Mucosa of stomach (tissue), 1 donor: ENCODE results near the gene FGF14.
"Not testable (repeated sequence)": the region's sequence is repeated elsewhere in the genome, so short reads cannot be mapped to it uniquely, and the experiment has no call there.

ENCODE experiments used
- H3K27me3 ChIP-seq: one replicate; pipeline ENCODE4 v1.7.0; 2013; ENCODE audit warnings: mild to moderate bottlenecking, low read length; ENCODE audit not compliant: control insufficient read depth, insufficient read depth
- H3K36me3 ChIP-seq: one replicate; pipeline ENCODE4 v1.7.0; 2013; ENCODE audit warnings: low read length; ENCODE audit not compliant: control insufficient read depth, insufficient read depth
- H3K4me1 ChIP-seq: one replicate; pipeline ENCODE4 v1.7.0; 2013; ENCODE audit warnings: mild to moderate bottlenecking, low read length; ENCODE audit not compliant: control insufficient read depth, insufficient read depth
- H3K4me3 ChIP-seq: one replicate; pipeline ENCODE4 v1.7.0; 2013; ENCODE audit warnings: low read length
- H3K9ac ChIP-seq: one replicate; pipeline ENCODE4 v1.7.0; 2013; ENCODE audit warnings: mild to moderate bottlenecking, low read length, moderate library complexity
- H3K9me3 ChIP-seq: one replicate; pipeline ENCODE4 v1.7.0; 2013; ENCODE audit warnings: mild to moderate bottlenecking, low read length, moderate library complexity; ENCODE audit not compliant: control insufficient read depth
- donor health status: Pancreatic carcinoma.

The FGF14 gene

DNA sequence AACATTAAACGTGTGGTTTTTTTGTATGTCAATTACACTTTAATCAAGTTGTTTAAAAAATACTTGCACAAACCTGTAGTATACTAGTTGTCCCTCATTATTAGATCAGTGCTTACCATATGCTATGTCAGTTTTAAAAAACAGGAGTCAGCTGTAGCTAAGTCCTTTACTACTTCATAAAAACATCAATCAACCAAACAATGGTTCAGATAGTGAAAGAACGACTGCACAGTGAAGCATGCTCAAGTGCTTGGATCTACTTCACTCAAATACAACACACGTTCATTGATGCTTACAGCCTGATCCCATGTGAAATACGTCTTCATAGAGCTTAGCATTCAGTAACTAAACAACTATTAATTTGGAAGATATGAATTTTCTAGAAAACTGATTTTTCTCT lies 225.0 kb downstream of the FGF14 start:
- no peaks in the 10 kb centered on the region for H3K27me3 ChIP-seq
- no peak overlapping the region for H3K9ac ChIP-seq
- H3K4me3 ChIP-seq, result no peak overlapping the region
- no peaks in the 10 kb centered on the region for H3K4me1 ChIP-seq
- H3K9me3 ChIP-seq, result no peaks in the 10 kb centered on the region
- H3K36me3 ChIP-seq, result no peaks in the 10 kb centered on the region

DNA sequence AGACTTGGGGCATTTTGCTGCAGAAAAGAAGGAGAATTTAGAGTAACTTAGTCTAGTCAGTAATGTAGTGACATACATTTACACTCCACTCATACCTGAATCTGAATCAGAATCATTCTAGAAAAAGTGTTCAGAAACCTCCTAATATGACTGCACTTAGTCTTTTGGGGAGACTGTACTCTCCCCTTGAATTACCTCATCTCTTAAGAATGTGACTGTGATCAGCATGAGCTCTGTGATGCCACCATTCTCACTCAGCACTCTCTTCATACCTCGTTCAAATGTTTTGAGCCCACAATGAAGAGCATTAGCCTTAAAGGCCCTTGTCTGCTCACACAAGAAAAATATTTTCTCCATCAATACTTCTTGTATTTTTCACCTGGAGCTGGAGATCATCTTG lies 229.4 kb downstream of the FGF14 start:
- no peaks in the 10 kb centered on the region for H3K4me1 ChIP-seq
- H3K9ac ChIP-seq, result no peak overlapping the region
- H3K9me3 ChIP-seq, result no peaks in the 10 kb centered on the region
- H3K36me3 ChIP-seq, result no peaks in the 10 kb centered on the region
- H3K4me3 ChIP-seq, result no peak overlapping the region
- no peaks in the 10 kb centered on the region for H3K27me3 ChIP-seq

GRCh38 chr13:102170305-102170704 lies 231.5 kb downstream of the FGF14 start:
- Histone ChIP-seq H3K9ac (no peak overlapping the region), H3K4me3 (no peak overlapping the region), H3K9me3 (no peaks in the 10 kb centered on the region), H3K27me3 (no peaks in the 10 kb centered on the region), H3K36me3 (no peaks in the 10 kb centered on the region), H3K4me1 (no peaks in the 10 kb centered on the region)

- H3K36me3 ChIP-seq, result no peaks in the 10 kb centered on the region
- H3K4me1 ChIP-seq, result no peaks in the 10 kb centered on the region
- no peaks in the 10 kb centered on the region for H3K9me3 ChIP-seq
- H3K9ac ChIP-seq, result no peak overlapping the region
- H3K27me3 ChIP-seq, result no peaks in the 10 kb centered on the region
- no peak overlapping the region for H3K4me3 ChIP-seq
Measured at GRCh38 chr13:102169471-102170015, 232.3 kb downstream of the FGF14 start.

DNA sequence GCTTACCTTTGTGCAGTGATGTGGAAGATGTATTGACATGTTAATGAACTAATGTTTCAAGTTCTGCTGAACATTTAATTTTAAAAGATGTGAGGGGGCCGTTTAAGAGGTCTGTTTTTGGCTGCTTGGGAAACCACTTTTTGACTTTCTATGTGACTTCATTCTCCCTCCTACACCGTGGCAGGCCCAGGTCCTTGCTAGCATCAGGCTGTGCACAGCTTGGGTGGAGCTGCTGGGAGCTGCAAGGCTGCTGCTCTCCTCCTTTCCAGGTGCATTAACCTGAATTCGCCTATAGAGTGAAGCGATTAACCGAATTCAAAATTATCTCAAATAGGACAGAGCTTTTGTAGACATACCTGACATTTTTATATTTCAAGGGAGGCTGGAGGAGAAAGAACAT lies 249.1 kb downstream of the FGF14 start:
- H3K27me3 ChIP-seq, result no peaks in the 10 kb centered on the region
- H3K36me3 ChIP-seq, result no peaks in the 10 kb centered on the region
- no peaks in the 10 kb centered on the region for H3K4me1 ChIP-seq
- no peaks in the 10 kb centered on the region for H3K9me3 ChIP-seq
- H3K9ac ChIP-seq, result no peak overlapping the region
- H3K4me3 ChIP-seq, result no peak overlapping the region

DNA sequence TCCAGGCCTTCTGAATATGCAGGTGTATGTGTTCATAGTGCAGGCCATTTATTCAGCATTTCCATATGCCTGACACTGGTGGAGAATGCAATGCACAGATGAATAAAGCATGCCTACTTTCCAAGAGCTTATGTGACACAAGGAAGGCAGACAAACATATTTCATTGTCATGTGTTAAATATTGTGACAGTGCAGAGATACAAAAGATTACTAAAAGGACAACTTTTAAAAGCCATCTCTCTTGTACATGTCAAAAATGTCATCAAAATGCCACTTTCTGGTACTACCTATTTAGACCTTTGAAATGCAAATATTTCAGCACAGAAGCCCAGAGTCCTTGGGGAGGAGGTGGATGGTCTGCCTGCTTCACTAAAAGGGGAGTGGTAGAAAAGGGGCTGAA lies 254.5 kb downstream of the FGF14 start:
- H3K36me3 ChIP-seq, result no peaks in the 10 kb centered on the region
- H3K27me3 ChIP-seq, result no peaks in the 10 kb centered on the region
- no peak overlapping the region for H3K4me3 ChIP-seq
- no peak overlapping the region for H3K9ac ChIP-seq
- H3K4me1 ChIP-seq, result no peaks in the 10 kb centered on the region
- H3K9me3 ChIP-seq, result no peaks in the 10 kb centered on the region

DNA sequence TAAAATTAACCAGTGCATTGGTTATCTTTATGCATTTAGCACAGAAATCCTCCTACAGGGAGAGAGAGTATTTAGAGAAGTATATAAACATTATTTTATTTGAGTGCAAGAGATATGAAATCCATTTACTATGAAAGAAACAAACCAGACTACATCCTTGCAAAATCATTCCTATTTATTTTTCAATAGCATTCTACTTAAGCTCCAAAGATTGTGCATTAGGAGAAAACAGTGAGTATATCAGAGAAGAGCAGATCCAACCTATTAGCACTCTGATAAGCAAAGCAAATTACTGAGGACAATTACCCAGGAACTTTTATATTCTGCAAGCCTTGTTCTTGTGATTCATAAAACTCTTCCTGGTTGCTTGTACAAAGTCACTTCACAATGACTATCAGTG lies 256.1 kb downstream of the FGF14 start:
- Histone ChIP-seq H3K9me3 (no peaks in the 10 kb centered on the region), H3K4me3 (no peak overlapping the region), H3K4me1 (no peaks in the 10 kb centered on the region), H3K9ac (no peak overlapping the region), H3K36me3 (no peaks in the 10 kb centered on the region), H3K27me3 (no peaks in the 10 kb centered on the region)

DNA sequence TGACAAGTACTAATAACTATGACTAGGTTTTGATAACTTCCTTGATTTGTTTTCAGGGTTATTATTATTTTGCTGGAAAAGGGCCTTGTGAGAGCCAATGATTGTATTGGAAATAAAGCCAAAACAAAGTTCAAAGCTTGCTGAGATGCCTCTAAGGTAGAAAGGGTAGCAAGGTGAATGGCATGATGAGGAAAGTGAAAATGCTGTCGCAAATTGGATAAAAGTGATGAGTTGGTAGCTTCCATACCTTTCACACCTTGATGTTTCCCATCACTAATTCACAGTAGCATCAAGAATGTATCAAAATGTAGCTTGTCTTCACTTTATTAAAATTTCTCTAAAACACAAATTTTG lies 259.4 kb downstream of the FGF14 start:
- H3K4me3 ChIP-seq, result no peak overlapping the region
- no peaks in the 10 kb centered on the region for H3K27me3 ChIP-seq
- H3K36me3 ChIP-seq, result no peaks in the 10 kb centered on the region
- H3K9me3 ChIP-seq, result no peaks in the 10 kb centered on the region
- H3K9ac ChIP-seq, result no peak overlapping the region
- H3K4me1 ChIP-seq, result no peaks in the 10 kb centered on the region

DNA sequence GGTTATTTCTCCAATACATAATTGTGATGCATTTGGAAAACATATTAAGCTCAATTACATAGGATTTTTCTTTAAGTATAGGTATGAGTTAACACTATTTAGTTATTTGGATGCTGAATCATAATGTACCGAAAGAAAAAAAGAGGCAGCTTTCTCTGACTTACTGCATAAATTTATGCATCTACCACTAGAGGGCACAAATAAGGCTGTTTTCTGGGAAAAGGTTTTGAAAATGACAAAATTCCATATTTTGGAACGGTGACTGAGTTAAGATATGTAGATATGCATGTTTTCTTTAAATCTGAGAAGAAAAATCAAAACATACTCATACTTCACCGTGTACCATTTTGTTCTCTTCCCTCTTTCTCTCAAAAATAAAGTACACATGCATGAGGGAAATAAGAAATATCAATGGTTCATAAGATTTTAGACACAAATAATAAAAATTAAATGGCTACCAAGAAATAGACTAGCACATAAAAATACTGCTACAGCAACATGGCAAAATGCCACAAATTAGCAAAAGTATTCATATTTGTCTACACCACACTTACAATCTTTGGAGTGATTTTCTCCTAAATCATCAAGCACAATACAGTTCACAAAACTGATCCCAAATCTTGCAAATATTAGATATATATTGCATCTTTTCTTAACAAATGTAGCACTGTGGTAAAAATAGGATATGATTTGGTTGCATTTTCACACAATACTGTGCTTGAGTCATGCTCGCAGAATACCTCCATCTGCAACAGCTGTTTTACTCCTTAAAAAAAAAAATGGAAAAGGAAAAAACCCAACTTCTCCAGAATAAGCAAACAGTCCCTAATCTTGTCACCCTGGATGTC lies 260.0 kb downstream of the FGF14 start:
- Histone ChIP-seq H3K4me3 (no peak overlapping the region), H3K27me3 (no peaks in the 10 kb centered on the region), H3K9me3 (no peaks in the 10 kb centered on the region), H3K9ac (no peak overlapping the region), H3K36me3 (no peaks in the 10 kb centered on the region), H3K4me1 (no peaks in the 10 kb centered on the region)

DNA sequence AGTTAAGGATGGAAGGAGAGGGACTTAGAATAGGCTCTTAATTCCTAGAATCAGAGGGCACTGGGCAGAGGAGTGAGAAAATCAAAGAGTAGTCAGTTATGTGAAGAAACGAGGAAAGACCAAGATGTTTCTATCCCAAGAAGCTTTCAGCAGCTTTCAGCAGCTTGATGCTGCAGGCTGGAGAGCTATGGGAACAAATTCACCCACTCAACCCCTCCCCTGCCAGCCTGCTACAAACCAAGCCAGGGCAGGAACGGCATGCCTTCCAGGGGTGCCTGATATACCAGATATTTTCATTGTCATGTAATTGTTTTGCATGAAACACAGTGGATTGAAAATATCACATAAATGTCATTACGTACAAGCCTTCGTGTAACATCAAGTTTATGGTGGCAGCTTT lies 262.2 kb downstream of the FGF14 start:
- no peaks in the 10 kb centered on the region for H3K9me3 ChIP-seq
- H3K36me3 ChIP-seq, result no peaks in the 10 kb centered on the region
- no peaks in the 10 kb centered on the region for H3K4me1 ChIP-seq
- H3K4me3 ChIP-seq, result no peak overlapping the region
- no peak overlapping the region for H3K9ac ChIP-seq
- H3K27me3 ChIP-seq, result no peaks in the 10 kb centered on the region

DNA sequence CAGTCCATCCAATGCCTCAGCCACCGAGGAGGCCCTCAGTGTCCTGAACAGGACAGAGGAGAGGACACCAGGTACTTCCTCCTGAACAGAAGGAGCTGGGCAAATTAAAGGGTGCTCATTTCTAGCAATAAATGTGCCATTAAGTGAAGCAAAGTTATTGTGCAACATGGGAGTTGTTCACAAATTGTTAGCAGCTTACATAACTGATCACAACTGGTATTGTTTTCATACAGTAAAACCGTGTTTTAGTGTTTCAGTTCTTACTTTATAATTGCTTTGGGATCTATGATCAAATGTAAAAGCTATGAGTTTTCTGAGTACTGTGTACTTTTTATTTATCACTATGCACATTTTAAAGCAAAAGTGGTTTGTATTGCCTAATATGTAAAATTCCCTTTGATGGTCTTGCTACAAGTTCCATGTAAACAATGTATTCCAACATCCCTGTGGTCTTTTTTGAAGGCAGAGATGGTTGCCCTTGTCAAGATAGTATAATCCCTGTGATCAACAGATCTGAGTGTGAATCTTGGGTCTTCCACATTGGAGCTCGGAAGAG lies 263.1 kb downstream of the FGF14 start:
- no peaks in the 10 kb centered on the region for H3K4me1 ChIP-seq
- no peaks in the 10 kb centered on the region for H3K27me3 ChIP-seq
- no peak overlapping the region for H3K4me3 ChIP-seq
- H3K9ac ChIP-seq, result no peak overlapping the region
- no peaks in the 10 kb centered on the region for H3K9me3 ChIP-seq
- H3K36me3 ChIP-seq, result no peaks in the 10 kb centered on the region

DNA sequence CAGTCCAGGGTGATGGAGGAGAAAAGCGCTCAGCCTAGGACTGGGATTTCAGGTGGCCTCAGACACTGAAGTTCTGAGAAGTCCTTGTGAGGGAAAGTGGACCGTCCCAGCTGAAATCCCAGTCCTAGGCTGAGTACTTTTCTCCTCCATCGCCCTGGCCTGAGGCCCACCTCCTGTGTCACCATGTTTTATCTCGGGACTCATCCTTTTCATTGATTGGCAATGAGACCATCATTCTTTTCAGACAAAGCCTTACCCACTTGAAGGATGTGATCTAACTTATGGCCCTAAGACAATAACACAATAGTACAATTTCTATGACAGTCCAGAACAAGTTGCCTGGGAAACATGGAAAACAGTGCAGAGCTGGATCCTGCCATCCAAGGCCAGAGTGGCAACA lies 263.9 kb downstream of the FGF14 start:
- not testable (repeated sequence) for H3K4me1 ChIP-seq, H3K9me3 ChIP-seq, H3K9ac ChIP-seq, H3K4me3 ChIP-seq, H3K36me3 ChIP-seq, H3K27me3 ChIP-seq
